ENCODE results near the gene PARPBP. TPM values are rescaled to one million over a fixed set of nuclear protein-coding genes. Genes with fewer than 3 reads are reported as not detected.
"Not testable (repeated sequence)": the region's sequence is repeated elsewhere in the genome, so short reads cannot be mapped to it uniquely, and the experiment has no call there.

The PARPBP gene
- total and polyA plus RNA-seq, 2 experiments from 2014 or later = 10.3 to 13.4 TPM

GRCh38 chr12:102220736-102221135 lies 100.8 kb downstream of the PARPBP start:
- Histone ChIP-seq H3K9me3 (ENCODE audit: low read depth) (no peaks in the 10 kb centered on the region), H3K79me2 (ENCODE audit: insufficient read depth) (no peaks in the 10 kb centered on the region), H3K36me3 (ENCODE audit: low read depth) (no peaks in the 10 kb centered on the region), H3K9me2 (ENCODE audit: insufficient read depth) (no peaks in the 10 kb centered on the region), H3K4me3 (no peak overlapping the region), H3K27me3 (replicated peaks; ENCODE audit: insufficient read depth) (no peaks in the 10 kb centered on the region), H4K20me1 (ENCODE audit: insufficient read depth) (no peaks in the 10 kb centered on the region), H3K4me2 (ENCODE audit: unreplicated experiment) (no peak overlapping the region), H3K4me1 (ENCODE audit: insufficient read depth) (no peaks in the 10 kb centered on the region), H3K27ac (no peak overlapping the region), H2AFZ (no peak overlapping the region), H3K9ac (no peak overlapping the region), H3F3A (ENCODE audit: insufficient read depth) (no peaks in the 10 kb centered on the region)
- in situ Hi-C loops (cut with MboI) = no loop called here
- no peak for TF ChIP-seq EZH2 (IDR thresholded peaks at IDR 0.05; ENCODE audit: insufficient read depth, poor library complexity, severe bottlenecking)
- TF ChIP-seq EZH2phosphoT487 (IDR thresholded peaks at IDR 0.05; ENCODE audit: insufficient read depth, low read depth) = no peak
- DNase-seq = no peak

DNA sequence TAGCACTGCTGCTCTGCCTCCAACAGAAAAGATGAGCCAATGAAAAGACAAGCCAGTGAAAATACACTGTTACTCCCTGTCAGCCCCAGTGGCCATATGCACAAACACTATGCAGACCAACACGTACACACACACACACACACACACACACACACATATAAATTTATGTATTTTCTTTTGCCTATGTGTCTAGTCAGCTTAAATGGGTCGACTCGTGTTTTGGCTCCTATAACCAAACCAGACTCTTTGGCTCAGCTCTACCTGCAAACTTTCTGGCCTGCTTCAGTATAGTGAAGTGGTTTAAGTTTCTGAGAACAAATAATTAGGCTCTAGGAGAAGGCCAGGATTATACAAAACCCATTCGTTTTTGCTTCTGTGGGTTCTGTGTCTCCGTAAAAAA lies 108.0 kb downstream of the PARPBP start:
- Histone ChIP-seq H2AFZ (no peak overlapping the region), H3K4me2 (ENCODE audit: unreplicated experiment) (no peak overlapping the region), H3K9me2 (ENCODE audit: insufficient read depth) (no peaks in the 10 kb centered on the region), H3K79me2 (ENCODE audit: insufficient read depth) (no peaks in the 10 kb centered on the region), H3K36me3 (ENCODE audit: low read depth) (no peaks in the 10 kb centered on the region), H3K9me3 (ENCODE audit: low read depth) (no peaks in the 10 kb centered on the region), H3K9ac (no peak overlapping the region), H3K4me3 (no peak overlapping the region), H4K20me1 (ENCODE audit: insufficient read depth) (no peaks in the 10 kb centered on the region), H3K4me1 (ENCODE audit: insufficient read depth) (no peaks in the 10 kb centered on the region), H3F3A (ENCODE audit: insufficient read depth) (no peaks in the 10 kb centered on the region), H3K27me3 (replicated peaks; ENCODE audit: insufficient read depth) (no peaks in the 10 kb centered on the region), H3K27ac (no peak overlapping the region)
- DNase-seq = no peak
- 46 to 60% methylated on average over 5 of the region's 5 CpGs for whole genome bisulfite sequencing, 2 experiments (ENCODE audit: low coverage in 1 of 2, low lambda C conversion rate in 2 of 2, missing lambda C conversion rate in 2 of 2)
- in situ Hi-C loops (cut with MboI) = no loop called here
- TF ChIP-seq EZH2 (IDR thresholded peaks at IDR 0.05; ENCODE audit: insufficient read depth, poor library complexity, severe bottlenecking) (no peak), EZH2phosphoT487 (IDR thresholded peaks at IDR 0.05; ENCODE audit: insufficient read depth, low read depth) (no peak)

DNA sequence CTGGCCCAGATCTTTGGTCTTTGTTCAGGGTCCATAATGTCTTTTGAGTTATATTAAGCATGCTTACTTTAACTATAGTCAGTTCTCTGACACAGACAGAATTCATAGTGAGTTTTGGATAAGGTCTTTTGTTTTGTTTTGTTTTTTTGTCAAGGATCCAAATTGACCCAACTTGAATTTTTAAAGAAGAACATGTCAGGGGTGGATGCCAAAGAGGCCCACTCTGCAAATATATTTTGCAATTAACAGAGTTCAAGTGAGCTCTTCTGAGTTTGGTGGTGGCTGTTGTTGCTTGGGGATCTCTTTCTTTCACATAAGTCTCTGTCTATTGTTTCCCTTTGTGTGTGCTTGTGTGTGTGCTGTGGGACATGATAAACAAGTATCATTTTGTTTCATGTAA lies 112.1 kb downstream of the PARPBP start:
- no peak for DNase-seq

GRCh38 chr12:102232446-102232845 lies 112.5 kb downstream of the PARPBP start:
- Histone ChIP-seq H3K9ac (no peak overlapping the region), H3K27me3 (replicated peaks; ENCODE audit: insufficient read depth) (no peaks in the 10 kb centered on the region), H3K4me3 (no peak overlapping the region), H3K79me2 (ENCODE audit: insufficient read depth) (no peaks in the 10 kb centered on the region), H3K4me2 (ENCODE audit: unreplicated experiment) (no peak overlapping the region), H3K9me2 (ENCODE audit: insufficient read depth) (no peaks in the 10 kb centered on the region), H3F3A (ENCODE audit: insufficient read depth) (no peaks in the 10 kb centered on the region), H3K4me1 (ENCODE audit: insufficient read depth) (no peaks in the 10 kb centered on the region), H4K20me1 (ENCODE audit: insufficient read depth) (no peaks in the 10 kb centered on the region), H2AFZ (no peak overlapping the region), H3K36me3 (ENCODE audit: low read depth) (no peaks in the 10 kb centered on the region), H3K9me3 (ENCODE audit: low read depth) (no peaks in the 10 kb centered on the region), H3K27ac (no peak overlapping the region)
- TF ChIP-seq EZH2phosphoT487 (IDR thresholded peaks at IDR 0.05; ENCODE audit: insufficient read depth, low read depth) (no peak), EZH2 (IDR thresholded peaks at IDR 0.05; ENCODE audit: insufficient read depth, poor library complexity, severe bottlenecking) (no peak)
- peak; percentile 72 for DNase-seq
- WGBS, 2 experiments (ENCODE audit: low coverage in 1 of 2, low lambda C conversion rate in 2 of 2, missing lambda C conversion rate in 2 of 2) = 6 to 7% methylated on average over 1 of the region's 1 CpG
- in situ Hi-C loops (cut with MboI) = no loop called here

More for the DNA sequence above, 112.1 kb downstream of the PARPBP start:
- H3K4me1 ChIP-seq (ENCODE audit: insufficient read depth) = no peaks in the 10 kb centered on the region
- H3K27ac ChIP-seq = no peak overlapping the region
- TF ChIP-seq EZH2phosphoT487 (IDR thresholded peaks at IDR 0.05; ENCODE audit: insufficient read depth, low read depth) (no peak), EZH2 (IDR thresholded peaks at IDR 0.05; ENCODE audit: insufficient read depth, poor library complexity, severe bottlenecking) (no peak)
- H3K79me2 ChIP-seq (ENCODE audit: insufficient read depth) = no peaks in the 10 kb centered on the region
- H3K4me2 ChIP-seq (ENCODE audit: unreplicated experiment) = no peak overlapping the region
- H3K9ac ChIP-seq = no peak overlapping the region
- in situ Hi-C loops (cut with MboI) = no loop called here
- no peaks in the 10 kb centered on the region for H3K36me3 ChIP-seq (ENCODE audit: low read depth)
- H3K27me3 ChIP-seq (replicated peaks; ENCODE audit: insufficient read depth) = no peaks in the 10 kb centered on the region
- H3K9me2 ChIP-seq (ENCODE audit: insufficient read depth) = no peaks in the 10 kb centered on the region
- H3K9me3 ChIP-seq (ENCODE audit: low read depth) = no peaks in the 10 kb centered on the region
- H3F3A ChIP-seq (ENCODE audit: insufficient read depth) = no peaks in the 10 kb centered on the region
- no peak overlapping the region for H2AFZ ChIP-seq
- no peaks in the 10 kb centered on the region for H4K20me1 ChIP-seq (ENCODE audit: insufficient read depth)
- H3K4me3 ChIP-seq = no peak overlapping the region

DNA sequence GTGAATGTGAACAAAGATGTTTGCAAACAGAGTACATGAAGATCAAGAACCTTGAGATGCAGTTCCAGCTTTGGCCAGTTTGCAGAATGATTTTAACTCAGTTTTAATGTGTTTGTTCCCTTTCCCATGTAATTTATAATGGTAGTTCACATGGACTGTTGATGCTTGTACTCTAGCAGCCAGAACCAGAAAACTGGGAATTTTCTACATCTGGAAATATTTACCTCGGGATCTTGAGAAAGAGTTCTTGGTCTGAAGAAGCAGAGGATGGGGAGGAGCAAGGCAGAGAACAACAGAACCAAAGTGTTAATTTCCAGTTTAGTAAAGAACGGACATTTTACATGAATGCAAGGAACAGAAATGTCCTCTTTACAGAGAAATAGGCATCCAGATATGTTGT lies 114.6 kb downstream of the PARPBP start:
- H3K9me3 ChIP-seq (ENCODE audit: low read depth) = no peaks in the 10 kb centered on the region
- 2 to 5% methylated on average over 2 of the region's 2 CpGs for WGBS, 2 experiments (ENCODE audit: low coverage in 1 of 2, low lambda C conversion rate in 2 of 2, missing lambda C conversion rate in 2 of 2)
- no peak for DNase-seq
- H3K79me2 ChIP-seq (ENCODE audit: insufficient read depth) = no peaks in the 10 kb centered on the region
- no peaks in the 10 kb centered on the region for H3K27me3 ChIP-seq (replicated peaks; ENCODE audit: insufficient read depth)
- H3K9ac ChIP-seq = no peak overlapping the region
- no peaks in the 10 kb centered on the region for H3K4me1 ChIP-seq (ENCODE audit: insufficient read depth)
- H4K20me1 ChIP-seq (ENCODE audit: insufficient read depth) = no peaks in the 10 kb centered on the region
- H3K27ac ChIP-seq = no peak overlapping the region
- no peaks in the 10 kb centered on the region for H3K36me3 ChIP-seq (ENCODE audit: low read depth)
- H3K4me2 ChIP-seq (ENCODE audit: unreplicated experiment) = no peak overlapping the region
- no peaks in the 10 kb centered on the region for H3K9me2 ChIP-seq (ENCODE audit: insufficient read depth)
- H3K4me3 ChIP-seq = no peak overlapping the region
- no peaks in the 10 kb centered on the region for H3F3A ChIP-seq (ENCODE audit: insufficient read depth)
- no peak overlapping the region for H2AFZ ChIP-seq
- in situ Hi-C loops (cut with MboI) = no loop called here
- no peak for TF ChIP-seq EZH2phosphoT487 (IDR thresholded peaks at IDR 0.05; ENCODE audit: insufficient read depth, low read depth)
- no peak for TF ChIP-seq EZH2 (IDR thresholded peaks at IDR 0.05; ENCODE audit: insufficient read depth, poor library complexity, severe bottlenecking)

DNA sequence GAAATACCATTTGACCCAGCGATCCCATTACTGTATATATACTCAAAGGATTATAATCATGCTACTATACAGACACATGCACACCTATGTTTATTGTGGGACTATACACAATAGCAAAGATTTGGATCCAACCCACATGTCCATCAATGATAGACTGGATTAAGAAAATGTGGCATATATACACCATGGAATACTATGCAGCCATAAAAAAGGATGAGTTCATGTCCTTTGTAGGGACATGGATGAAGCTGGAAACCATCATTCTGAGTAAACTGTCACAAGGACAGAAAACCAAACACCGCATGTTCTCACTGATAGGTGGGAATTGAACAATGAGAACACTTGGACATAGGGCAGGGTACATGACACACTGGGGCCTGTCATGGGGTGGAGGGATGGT lies 120.9 kb downstream of the PARPBP start:
- H3F3A ChIP-seq (ENCODE audit: insufficient read depth); H3K9ac ChIP-seq: not testable (repeated sequence)

More for the DNA sequence above, 120.9 kb downstream of the PARPBP start:
- WGBS, 2 experiments (ENCODE audit: low coverage in 1 of 2, low lambda C conversion rate in 2 of 2, missing lambda C conversion rate in 2 of 2) = 68 to 74% methylated on average over 2 of the region's 2 CpGs
- H3K79me2 ChIP-seq (ENCODE audit: insufficient read depth); H3K4me1 ChIP-seq (ENCODE audit: insufficient read depth); H3K27ac ChIP-seq; H3K4me3 ChIP-seq; H3K36me3 ChIP-seq (ENCODE audit: low read depth); H3K4me2 ChIP-seq (ENCODE audit: unreplicated experiment); H4K20me1 ChIP-seq (ENCODE audit: insufficient read depth); DNase-seq; H3K27me3 ChIP-seq (replicated peaks; ENCODE audit: insufficient read depth); in situ Hi-C loops (cut with MboI); H2AFZ ChIP-seq; H3K9me3 ChIP-seq (ENCODE audit: low read depth); H3K9me2 ChIP-seq (ENCODE audit: insufficient read depth): not testable (repeated sequence)
